ENCODE measurements around the gene MYADML2. TPM values are rescaled to one million over a fixed set of nuclear protein-coding genes. Genes with fewer than 3 reads are reported as not detected.
A peak's percentile ranks its signal among the peaks of the same experiment; 100 is the strongest.

Gene MYADML2
- total and polyA plus RNA-seq, 10 of the 15 experiments (the other 5 are each of a cell fraction or from before 2014, with no cell fraction given), result not detected

DNA sequence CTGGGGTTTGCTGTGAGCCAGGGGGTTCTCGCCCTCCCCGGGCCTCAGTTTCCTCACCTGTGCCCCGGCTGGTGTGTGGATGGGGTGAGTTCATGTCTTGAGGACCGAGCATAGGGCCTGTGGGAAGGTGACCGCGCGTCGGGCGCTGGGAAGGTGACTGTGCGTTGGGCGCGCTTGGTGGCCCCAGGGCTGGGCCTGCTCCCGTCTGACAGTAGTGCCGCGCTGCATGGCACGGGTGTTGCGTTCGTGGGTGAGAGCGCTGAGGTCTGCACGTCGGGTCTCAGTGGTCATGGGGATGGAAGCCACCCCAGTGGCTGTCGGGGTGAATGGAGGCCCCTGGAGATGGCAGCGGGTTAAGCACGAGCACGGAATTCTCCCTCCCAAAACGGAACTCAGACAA lies 39.6 kb upstream of the MYADML2 start:
- ChIA-PET SMC1A (ENCODE audit: uncharacterized antibody, unreplicated experiment) (no interaction called here), RAD21 (ENCODE audit: unreplicated experiment) (no interaction called here), POLR2A (no interaction called here), CTCF (interaction anchor here (0.5 to 1.3 kb wide), 2 partner anchors 34 to 90 kb away, joined by 4 to 6 read pairs; no protein-coding TSS in a partner anchor)
- Histone ChIP-seq H3K9me3 (replicated peaks; ENCODE audit: control insufficient read depth, insufficient read depth, low read length) (no peaks in the 10 kb centered on the region), H3K4me1 (ENCODE audit: control insufficient read depth, insufficient read depth, low read length) (no peaks in the 10 kb centered on the region), H3K4me2 (ENCODE audit: control insufficient read depth, insufficient read depth) (no peak overlapping the region), H3K4me3 (no peak overlapping the region), H3K9ac (ENCODE audit: control insufficient read depth, insufficient read depth, low read length) (no peak overlapping the region), H3K27me3 (replicated peaks in 1 of 2; ENCODE audit: control insufficient read depth in 2 of 2, insufficient read depth in 2 of 2, low read length in 1 of 2) (no peaks in the 10 kb centered on the region), H2AFZ (ENCODE audit: control insufficient read depth, low read depth, low read length) (no peak overlapping the region), H3K36me3 (ENCODE audit: control insufficient read depth in 2 of 2, insufficient read depth in 2 of 2, low read length in 1 of 2) (peaks cover 3 to 10% of the 10 kb centered on the region in 2 experiments; a peak in 3 of 4 replicates), H3K27ac (ENCODE audit: control insufficient read depth, insufficient read depth) (no peak overlapping the region), H3K79me2 (ENCODE audit: control insufficient read depth, insufficient read depth, low read length) (no peaks in the 10 kb centered on the region), H4K20me1 (ENCODE audit: control insufficient read depth, insufficient read depth) (no peaks in the 10 kb centered on the region)
- DNase-seq (ENCODE audit: low read depth, low spot score) (no peak), ATAC-seq (no peak), FAIRE-seq (no peak)
- in situ Hi-C loops (cut with MboI), result no loop called here
- over 99% methylated on average over 25 of the region's 26 CpGs for WGBS (ENCODE audit: insufficient coverage, insufficient replicate concordance, low lambda C conversion rate, missing lambda C conversion rate)
- BruUV-seq (replicated peaks), result TSS peak; percentile 37
- intact Hi-C loops (cut with micrococcal nuclease; ENCODE audit: unreplicated experiment), result no loop called here
- TF ChIP-seq SREBF2 (IDR thresholded peaks at IDR 0.05; ENCODE audit: low read length) (no peak), HDAC6 (IDR thresholded peaks at IDR 0.05; ENCODE audit: unreplicated experiment) (no peak), ATF7 (IDR thresholded peaks at IDR 0.05; ENCODE audit: low read depth) (no peak), POLR2A (IDR thresholded peaks at IDR 0.05; ENCODE audit: low read depth, low read length) (no peak; the same call in 1 of the 2 replicates), NFIC (IDR thresholded peaks at IDR 0.05; ENCODE audit: low read depth, low read length) (no peak), CHD4 (IDR thresholded peaks at IDR 0.05) (no peak), MTA2 (IDR thresholded peaks at IDR 0.05; ENCODE audit: low read depth) (no peak), EP300 (IDR thresholded peaks at IDR 0.05; ENCODE audit: borderline replicate concordance in 1 of 2, control insufficient read depth in 1 of 2, low read depth in 2 of 2, low read length in 2 of 2) (no peak)
- TF ChIP-seq, protein P1, sequence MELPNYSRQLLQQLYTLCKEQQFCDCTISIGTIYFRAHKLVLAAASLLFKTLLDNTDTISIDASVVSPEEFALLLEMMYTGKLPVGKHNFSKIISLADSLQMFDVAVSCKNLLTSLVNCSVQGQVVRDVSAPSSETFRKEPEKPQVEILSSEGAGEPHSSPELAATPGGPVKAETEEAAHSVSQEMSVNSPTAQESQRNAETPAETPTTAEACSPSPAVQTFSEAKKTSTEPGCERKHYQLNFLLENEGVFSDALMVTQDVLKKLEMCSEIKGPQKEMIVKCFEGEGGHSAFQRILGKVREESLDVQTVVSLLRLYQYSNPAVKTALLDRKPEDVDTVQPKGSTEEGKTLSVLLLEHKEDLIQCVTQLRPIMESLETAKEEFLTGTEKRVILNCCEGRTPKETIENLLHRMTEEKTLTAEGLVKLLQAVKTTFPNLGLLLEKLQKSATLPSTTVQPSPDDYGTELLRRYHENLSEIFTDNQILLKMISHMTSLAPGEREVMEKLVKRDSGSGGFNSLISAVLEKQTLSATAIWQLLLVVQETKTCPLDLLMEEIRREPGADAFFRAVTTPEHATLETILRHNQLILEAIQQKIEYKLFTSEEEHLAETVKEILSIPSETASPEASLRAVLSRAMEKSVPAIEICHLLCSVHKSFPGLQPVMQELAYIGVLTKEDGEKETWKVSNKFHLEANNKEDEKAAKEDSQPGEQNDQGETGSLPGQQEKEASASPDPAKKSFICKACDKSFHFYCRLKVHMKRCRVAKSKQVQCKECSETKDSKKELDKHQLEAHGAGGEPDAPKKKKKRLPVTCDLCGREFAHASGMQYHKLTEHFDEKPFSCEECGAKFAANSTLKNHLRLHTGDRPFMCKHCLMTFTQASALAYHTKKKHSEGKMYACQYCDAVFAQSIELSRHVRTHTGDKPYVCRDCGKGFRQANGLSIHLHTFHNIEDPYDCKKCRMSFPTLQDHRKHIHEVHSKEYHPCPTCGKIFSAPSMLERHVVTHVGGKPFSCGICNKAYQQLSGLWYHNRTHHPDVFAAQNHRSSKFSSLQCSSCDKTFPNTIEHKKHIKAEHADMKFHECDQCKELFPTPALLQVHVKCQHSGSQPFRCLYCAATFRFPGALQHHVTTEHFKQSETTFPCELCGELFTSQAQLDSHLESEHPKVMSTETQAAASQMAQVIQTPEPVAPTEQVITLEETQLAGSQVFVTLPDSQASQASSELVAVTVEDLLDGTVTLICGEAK (IDR thresholded peaks at IDR 0.05; ENCODE audit: borderline replicate concordance), result no peak
- TF ChIP-seq, protein P2, sequence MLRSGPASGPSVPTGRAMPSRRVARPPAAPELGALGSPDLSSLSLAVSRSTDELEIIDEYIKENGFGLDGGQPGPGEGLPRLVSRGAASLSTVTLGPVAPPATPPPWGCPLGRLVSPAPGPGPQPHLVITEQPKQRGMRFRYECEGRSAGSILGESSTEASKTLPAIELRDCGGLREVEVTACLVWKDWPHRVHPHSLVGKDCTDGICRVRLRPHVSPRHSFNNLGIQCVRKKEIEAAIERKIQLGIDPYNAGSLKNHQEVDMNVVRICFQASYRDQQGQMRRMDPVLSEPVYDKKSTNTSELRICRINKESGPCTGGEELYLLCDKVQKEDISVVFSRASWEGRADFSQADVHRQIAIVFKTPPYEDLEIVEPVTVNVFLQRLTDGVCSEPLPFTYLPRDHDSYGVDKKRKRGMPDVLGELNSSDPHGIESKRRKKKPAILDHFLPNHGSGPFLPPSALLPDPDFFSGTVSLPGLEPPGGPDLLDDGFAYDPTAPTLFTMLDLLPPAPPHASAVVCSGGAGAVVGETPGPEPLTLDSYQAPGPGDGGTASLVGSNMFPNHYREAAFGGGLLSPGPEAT (IDR thresholded peaks at IDR 0.05; ENCODE audit: low read depth), result no peak
- TF ChIP-seq, protein P3, sequence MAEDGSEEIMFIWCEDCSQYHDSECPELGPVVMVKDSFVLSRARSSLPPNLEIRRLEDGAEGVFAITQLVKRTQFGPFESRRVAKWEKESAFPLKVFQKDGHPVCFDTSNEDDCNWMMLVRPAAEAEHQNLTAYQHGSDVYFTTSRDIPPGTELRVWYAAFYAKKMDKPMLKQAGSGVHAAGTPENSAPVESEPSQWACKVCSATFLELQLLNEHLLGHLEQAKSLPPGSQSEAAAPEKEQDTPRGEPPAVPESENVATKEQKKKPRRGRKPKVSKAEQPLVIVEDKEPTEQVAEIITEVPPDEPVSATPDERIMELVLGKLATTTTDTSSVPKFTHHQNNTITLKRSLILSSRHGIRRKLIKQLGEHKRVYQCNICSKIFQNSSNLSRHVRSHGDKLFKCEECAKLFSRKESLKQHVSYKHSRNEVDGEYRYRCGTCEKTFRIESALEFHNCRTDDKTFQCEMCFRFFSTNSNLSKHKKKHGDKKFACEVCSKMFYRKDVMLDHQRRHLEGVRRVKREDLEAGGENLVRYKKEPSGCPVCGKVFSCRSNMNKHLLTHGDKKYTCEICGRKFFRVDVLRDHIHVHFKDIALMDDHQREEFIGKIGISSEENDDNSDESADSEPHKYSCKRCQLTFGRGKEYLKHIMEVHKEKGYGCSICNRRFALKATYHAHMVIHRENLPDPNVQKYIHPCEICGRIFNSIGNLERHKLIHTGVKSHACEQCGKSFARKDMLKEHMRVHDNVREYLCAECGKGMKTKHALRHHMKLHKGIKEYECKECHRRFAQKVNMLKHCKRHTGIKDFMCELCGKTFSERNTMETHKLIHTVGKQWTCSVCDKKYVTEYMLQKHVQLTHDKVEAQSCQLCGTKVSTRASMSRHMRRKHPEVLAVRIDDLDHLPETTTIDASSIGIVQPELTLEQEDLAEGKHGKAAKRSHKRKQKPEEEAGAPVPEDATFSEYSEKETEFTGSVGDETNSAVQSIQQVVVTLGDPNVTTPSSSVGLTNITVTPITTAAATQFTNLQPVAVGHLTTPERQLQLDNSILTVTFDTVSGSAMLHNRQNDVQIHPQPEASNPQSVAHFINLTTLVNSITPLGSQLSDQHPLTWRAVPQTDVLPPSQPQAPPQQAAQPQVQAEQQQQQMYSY (CRISPR knock-in tag; IDR thresholded peaks at IDR 0.05), result no peak
- TF ChIP-seq, protein P4, sequence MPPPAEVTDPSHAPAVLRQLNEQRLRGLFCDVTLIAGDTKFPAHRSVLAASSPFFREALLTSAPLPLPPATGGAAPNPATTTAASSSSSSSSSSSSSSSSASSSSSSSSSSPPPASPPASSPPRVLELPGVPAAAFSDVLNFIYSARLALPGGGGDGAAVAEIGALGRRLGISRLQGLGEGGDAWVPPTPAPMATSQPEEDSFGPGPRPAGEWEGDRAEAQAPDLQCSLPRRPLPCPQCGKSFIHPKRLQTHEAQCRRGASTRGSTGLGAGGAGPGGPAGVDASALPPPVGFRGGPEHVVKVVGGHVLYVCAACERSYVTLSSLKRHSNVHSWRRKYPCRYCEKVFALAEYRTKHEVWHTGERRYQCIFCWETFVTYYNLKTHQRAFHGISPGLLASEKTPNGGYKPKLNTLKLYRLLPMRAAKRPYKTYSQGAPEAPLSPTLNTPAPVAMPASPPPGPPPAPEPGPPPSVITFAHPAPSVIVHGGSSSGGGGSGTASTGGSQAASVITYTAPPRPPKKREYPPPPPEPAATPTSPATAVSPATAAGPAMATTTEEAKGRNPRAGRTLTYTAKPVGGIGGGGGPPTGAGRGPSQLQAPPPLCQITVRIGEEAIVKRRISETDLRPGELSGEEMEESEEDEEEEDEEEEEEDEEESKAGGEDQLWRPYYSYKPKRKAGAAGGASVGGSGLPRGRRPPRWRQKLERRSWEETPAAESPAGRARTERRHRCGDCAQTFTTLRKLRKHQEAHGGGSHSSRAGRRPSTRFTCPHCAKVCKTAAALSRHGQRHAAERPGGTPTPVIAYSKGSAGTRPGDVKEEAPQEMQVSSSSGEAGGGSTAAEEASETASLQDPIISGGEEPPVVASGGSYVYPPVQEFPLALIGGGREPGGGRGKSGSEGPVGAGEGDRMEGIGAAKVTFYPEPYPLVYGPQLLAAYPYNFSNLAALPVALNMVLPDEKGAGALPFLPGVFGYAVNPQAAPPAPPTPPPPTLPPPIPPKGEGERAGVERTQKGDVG (CRISPR knock-in tag; IDR thresholded peaks at IDR 0.05), result no peak

Measured in GM12878 (cell line).